Left cardiac atrium (tissue), 4 donors: ENCODE results near the gene TSSK2. TPM values are rescaled to one million over a fixed set of nuclear protein-coding genes. Genes with fewer than 3 reads are reported as not detected.
"Not testable (repeated sequence)": the region's sequence is repeated elsewhere in the genome, so short reads cannot be mapped to it uniquely, and the experiment has no call there.

Experiments used
- ATAC-seq, 2 donors: fragments of 200-7000 bp; cut with Tn5 transposase; one replicate each; pipeline ENCODE4 v1.9.1; 2020; ENCODE audit warnings: mild to moderate bottlenecking in 2 of 2, moderate library complexity in 2 of 2
- DNase-seq: peaks from one replicate; pipeline ENCODE4 v3.0.0-alpha.2; 2020
- intact Hi-C, 2 donors: fragments of 100-400 bp; cut with DNase I; formaldehyde crosslinking; loops; one replicate each; pipeline versions ENCODE4 v1.14.1 to v1.15.1; 2022 to 2023
- long read RNA-seq: library from polyadenylated mRNA; unstranded; transcript quantifications from one replicate; pipeline ENCODE4 v2.0.0, GENCODE V29; 2021
- total RNA-seq, 2 donors: library from RNA; stranded (reverse); fragmentation: NEBNext Ultra II Directional; extraction: Animal tissue kit (Norgen Biotek cat#: 25700); gene quantifications; one replicate each; pipeline ENCODE4 v1.2.1, GENCODE V29; 2021
- donor health status: DM: no; HTN: yes; CAD: no.
- donor health status: DM: no; HTN: yes; CAD: no; lungs with severe emphysema.
- donor health status: DM: yes; HTN: yes; CAD: no.
- donor health status: Dilated cardiomyopathy.

The TSSK2 gene
- total RNA-seq: not detected
- long read RNA-seq: 0 reads

GRCh38 chr22:19130959-19131684 lies at the start of gene TSSK2:
Gene TSSK2, plus strand, starts transcription at chr22:19131308. Its CDS starts 92 bp downstream, at chr22:19131400.
- ATAC-seq (no peak), DNase-seq (no peak)
- intact Hi-C loops: loop anchor here in 1 of 2 donors (10.0 kb wide), 1 partner anchor 494 kb away; no protein-coding TSS in a partner anchor

DNA sequence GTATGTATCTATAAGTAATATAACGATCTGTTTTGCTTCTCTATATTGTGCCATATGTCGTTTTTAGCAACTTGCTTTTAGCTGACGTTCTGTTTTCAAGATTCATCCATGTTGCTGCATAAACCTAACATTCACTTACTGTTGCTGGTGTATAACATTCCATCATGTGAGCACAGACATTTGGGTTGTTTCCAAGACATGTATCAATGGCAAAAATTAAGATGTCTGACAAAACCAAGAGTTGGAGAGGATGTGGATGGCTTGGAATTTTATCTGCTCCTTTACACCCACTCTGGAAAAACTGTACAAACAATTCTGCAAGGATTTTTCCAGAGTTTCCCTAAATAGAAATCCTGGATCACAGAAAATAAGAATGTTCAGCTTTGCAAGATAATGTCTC lies 49.8 kb upstream of the TSSK2 start:
- ATAC-seq: no peak
- DNase-seq: no peak
- intact Hi-C loops: no loop called here

- no peak for ATAC-seq
- no peak for DNase-seq
These were observed 49.0 kb upstream of the TSSK2 start for GRCh38 chr22:19082101-19082500.

GRCh38 chr22:19082793-19083192 lies 48.3 kb upstream of the TSSK2 start:
- DNase-seq: no peak
- intact Hi-C loops: no loop called here

More at GRCh38 chr22:19082101-19082500, 49.0 kb upstream of the TSSK2 start:
- intact Hi-C loops: no loop called here

DNA sequence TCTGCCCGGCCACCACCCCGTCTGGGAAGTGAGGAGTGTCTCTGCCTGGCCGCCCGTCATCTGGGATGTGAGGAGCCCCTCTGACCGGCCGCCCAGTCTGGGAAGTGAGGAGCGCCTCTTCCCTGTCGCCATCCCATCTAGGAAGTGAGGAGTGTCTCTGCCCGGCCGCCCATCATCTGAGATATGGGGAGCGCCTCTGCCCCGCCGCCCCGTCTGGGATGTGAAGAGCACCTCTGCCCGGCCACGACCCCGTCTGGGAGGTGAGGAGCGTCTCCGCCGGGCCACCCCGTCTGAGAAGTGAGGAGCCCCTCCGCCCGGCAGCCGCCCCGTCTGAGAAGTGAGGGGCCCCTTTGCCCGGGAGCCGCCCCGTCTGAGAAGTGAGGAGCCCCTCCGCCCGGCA lies 47.0 kb upstream of the TSSK2 start:
- ATAC-seq, DNase-seq, intact Hi-C loops: not testable (repeated sequence)

More at GRCh38 chr22:19082793-19083192, 48.3 kb upstream of the TSSK2 start:
- ATAC-seq: no peak

- DNase-seq, ATAC-seq, intact Hi-C loops: not testable (repeated sequence)
These were observed 46.5 kb upstream of the TSSK2 start for GRCh38 chr22:19084586-19084985.

DNA sequence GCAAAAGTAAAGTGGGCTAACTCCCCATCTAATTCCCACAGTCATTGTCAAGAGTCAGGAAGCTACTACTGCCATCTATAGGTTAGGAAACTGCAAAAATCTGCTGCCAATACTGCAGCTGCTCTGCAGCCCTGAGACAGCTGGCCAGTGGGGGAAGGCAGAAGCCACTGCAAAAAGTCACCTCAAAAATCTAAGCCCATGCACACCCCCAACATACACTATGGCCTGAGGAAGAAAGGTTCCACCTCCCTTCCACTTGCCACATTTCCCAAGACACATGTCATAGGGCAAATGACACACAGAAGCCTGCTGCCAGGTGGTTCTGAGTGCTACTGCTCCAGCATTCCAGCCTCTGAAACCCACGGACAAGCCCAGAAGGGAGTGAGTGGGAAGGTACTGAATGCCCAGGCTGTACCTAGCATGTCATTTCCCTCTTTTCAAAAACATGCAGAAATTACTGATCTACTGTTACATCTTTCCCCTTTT lies 45.8 kb upstream of the TSSK2 start:
- peak in 1 of 2 donors; percentile 26 for ATAC-seq
- no peak for DNase-seq
- intact Hi-C loops: no loop called here

DNA sequence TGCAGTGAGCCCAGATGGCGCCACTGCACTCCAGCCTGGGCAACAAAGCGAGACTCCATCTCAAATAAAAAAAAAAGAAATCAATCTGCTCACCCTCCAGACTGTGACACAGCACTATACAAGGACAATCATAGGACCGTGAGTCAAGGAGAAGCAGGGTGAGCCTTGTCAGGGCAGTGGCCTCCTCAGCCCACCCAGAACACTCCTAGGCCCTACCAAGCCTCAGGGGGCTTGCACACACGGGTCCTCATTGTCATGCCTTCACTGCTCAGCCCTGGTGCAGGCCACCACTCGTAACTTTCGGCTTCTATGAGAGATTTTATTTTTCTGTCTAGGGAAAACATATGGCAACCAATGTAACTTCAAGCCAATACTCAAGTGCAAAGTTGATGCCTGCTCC lies 44.7 kb upstream of the TSSK2 start:
- ATAC-seq: peak in 1 of 2 donors; percentile 27
- no peak for DNase-seq
- intact Hi-C loops: no loop called here

DNA sequence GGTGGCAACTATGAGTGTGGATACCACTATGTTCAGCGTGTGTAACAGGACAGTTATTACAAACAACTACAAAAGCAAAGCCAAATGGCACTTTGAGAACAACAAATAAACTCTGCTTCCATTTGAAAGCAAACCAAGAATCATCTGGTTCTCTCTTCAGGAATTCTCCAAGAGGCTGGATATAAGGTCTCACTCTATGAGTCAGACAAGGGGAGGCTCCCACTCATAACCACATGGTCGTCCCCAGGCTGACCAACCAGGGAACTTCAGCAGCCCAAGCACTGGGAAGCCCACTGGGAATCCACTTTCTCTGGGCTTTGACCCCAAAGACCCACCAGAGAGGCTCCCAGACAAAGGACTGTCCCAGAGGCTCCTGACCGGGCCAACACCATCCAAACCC lies 44.2 kb upstream of the TSSK2 start:
- DNase-seq: no peak
- intact Hi-C loops: no loop called here
- peak in 1 of 2 donors; percentile 44 for ATAC-seq

GRCh38 chr22:19088866-19089595 lies 42.1 kb upstream of the TSSK2 start:
- no peak for DNase-seq
- ATAC-seq: no peak
- intact Hi-C loops: no loop called here

DNA sequence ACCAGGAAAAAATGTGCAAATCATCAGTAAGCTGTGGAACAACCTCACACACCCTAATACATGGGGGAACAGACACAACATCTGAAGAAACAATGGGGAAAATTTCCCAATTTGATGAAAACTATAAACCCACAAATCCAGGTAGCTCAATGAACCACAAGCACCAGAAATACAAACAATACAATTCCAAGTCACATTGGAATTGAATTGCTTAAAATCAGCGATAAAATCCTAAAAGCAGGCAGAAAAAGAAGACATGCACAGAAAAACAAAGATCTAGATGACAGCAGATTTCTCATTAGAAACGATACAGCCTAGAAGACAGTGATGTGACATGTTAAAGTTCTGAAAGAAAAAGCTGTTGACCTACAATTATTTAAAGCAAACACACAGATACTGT lies 40.9 kb upstream of the TSSK2 start:
- no peak for DNase-seq
- intact Hi-C loops: no loop called here
- no peak for ATAC-seq

DNA sequence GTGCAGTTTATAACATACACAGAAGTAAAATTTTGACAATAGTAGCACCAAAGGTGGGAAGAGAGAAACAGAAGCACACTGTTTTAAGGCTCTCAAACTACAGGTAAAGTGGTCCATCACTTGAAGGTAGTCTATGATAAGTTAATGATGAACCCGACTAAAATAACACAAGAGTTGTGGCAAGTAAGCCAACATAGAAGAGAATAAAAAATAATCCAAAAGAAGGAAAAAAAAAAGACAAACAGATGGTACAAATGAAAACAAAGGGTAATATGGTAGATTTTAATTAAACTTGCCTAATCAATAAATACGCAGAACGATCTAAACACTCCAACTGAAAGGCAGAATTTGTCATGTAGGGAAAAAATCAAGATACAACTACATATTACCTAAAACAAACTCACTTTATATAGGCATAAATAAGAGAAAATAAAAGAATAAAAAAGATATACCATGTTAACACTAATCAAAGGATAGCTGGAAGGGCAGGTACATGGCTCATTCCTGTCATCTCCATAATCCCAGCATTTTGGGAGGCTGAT lies 40.5 kb upstream of the TSSK2 start:
- ATAC-seq: no peak
- intact Hi-C loops: no loop called here
- DNase-seq: no peak

- intact Hi-C loops: no loop called here
- DNase-seq (no peak), ATAC-seq (no peak)
These were observed 38.4 kb upstream of the TSSK2 start for GRCh38 chr22:19092725-19093124.

- no peak for DNase-seq
- ATAC-seq: no peak
- intact Hi-C loops: no loop called here
These were observed 36.6 kb upstream of the TSSK2 start for GRCh38 chr22:19094393-19094997.

DNA sequence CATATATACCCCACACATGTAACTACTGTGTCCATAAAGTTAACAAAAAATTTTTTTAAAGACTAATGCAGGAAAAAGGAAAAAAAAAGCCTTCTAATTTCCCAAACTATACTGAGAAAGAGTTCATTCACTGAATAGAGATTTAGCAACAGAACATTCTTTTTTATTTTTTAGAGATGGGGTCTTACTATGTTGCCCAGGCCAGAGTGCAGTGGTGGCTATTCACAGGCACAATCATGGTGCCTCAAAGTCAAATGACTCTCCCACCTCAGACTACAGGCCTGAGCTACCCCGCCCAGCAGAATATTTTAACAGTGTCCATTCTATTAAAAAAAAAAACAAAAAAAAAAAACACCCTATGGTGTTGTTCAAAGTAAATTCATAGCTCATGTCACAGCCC lies 34.6 kb upstream of the TSSK2 start:
- intact Hi-C loops: no loop called here
- DNase-seq (no peak), ATAC-seq (no peak)

DNA sequence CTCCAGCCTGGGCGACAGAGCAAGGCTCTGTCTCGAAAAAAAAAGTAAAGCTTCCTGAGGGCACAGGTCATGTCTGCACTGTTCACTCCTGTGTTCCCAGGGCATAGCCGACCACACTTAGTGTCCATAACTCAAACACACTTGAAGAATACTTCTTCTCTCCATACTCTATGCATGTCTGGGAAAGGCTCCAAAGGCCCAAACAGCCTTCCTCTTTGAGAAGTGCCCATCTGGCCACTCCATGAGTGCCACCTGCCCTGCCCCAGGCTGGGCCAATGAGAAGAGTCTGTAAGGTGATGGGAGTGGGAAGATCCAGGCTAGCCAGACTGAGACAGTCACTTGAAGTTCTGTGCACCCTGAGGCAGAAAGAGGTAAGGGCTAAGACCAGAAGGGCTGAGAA lies 33.6 kb upstream of the TSSK2 start:
- peak in 1 of 2 donors; percentile 15 for ATAC-seq
- intact Hi-C loops: no loop called here
- DNase-seq: no peak

GRCh38 chr22:19098157-19098556 lies 33.0 kb upstream of the TSSK2 start:
- intact Hi-C loops: no loop called here
- ATAC-seq (no peak), DNase-seq (no peak)

DNA sequence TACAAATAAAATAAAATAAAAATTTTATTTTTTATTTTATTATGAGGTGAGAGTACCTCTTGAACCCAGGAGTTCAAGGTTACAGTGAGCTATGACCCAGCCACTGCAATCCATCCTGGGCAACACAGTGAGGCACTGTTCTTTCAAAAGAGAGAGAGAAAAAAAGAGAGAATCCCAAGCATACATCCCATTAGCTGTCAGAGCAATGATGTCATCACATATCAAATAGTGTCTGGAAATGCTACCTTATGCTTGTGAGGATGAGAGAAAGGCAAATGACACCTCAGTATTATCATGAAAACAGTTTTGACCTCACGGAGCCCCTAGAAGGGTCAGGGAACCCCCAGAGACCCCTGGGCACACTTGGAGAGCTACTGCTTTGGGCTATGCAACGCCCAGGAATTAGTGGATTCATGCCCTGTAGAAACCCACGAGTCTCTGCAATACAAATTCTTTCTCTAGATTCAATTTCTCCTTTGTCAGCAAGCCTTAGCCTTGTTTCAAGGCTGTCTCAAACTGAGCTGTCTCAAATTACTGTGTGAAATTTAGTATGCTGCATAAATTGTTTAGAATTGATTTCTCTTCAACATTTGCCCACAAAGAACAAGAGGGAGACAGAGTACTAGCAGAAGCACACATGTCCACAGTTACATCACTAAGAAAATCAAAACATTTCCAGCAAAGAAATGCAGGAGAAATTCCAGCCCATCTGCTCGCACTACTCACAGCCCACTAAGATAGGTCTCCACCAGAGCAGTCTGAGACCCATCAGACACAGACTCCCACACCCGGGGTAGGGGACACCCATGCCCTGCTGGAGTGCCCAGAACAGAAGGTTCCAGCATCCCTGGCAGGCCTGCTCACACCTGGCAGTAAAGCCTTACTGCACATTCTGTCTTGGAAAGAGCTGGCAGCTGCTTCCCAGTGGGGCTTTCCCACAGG lies 27.0 kb upstream of the TSSK2 start:
- ATAC-seq: no peak
- intact Hi-C loops: no loop called here
- no peak for DNase-seq

DNA sequence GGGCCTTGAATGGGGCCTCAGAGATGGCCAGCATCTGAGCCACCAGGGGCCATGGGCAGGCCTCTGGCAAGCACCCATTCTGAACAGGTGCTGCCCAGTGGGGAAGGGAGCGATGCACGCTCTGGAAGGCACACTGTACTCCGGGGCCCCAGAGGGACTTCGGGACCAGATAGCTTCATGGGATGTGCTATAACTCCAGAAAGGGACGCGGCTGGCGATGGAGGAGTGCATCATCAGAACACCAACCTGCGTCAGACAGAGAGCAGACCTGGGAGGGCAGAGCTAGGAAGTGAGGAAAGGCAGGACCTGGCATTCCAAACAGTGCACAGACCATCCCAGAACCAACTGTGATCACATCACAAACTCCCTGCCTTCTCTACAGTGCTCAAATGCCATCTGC lies 25.7 kb upstream of the TSSK2 start:
- ATAC-seq: no peak
- no peak for DNase-seq
- intact Hi-C loops: no loop called here
